ENCODE data around the gene PTPRR.

Gene PTPRR

GRCh38 chr12:70948236-70948975 is 27.9 kb upstream of the PTPRR start:
- Histone ChIP-seq H3K27ac (ENCODE audit: low read depth, low read length) (no peak overlapping the region), H3K4me3 (ENCODE audit: insufficient read depth, low read length, poor library complexity, severe bottlenecking) (no peak overlapping the region), H3K9me2 (replicated peaks; ENCODE audit: insufficient read depth, low read length) (no peaks in the 10 kb centered on the region), H4K20me1 (ENCODE audit: low read depth, low read length) (no peaks in the 10 kb centered on the region), H3K27me3 (ENCODE audit: low read length) (no peaks in the 10 kb centered on the region), H3K9ac (ENCODE audit: low read length) (no peak overlapping the region), H3K4me2 (ENCODE audit: low read depth, low read length, poor library complexity, severe bottlenecking) (no peak overlapping the region), H3K36me3 (ENCODE audit: low read length) (no peaks in the 10 kb centered on the region), H3K9me3 (ENCODE audit: insufficient read depth, low read length) (no peaks in the 10 kb centered on the region), H3K79me2 (ENCODE audit: insufficient read depth, low read length) (no peaks in the 10 kb centered on the region), H3F3A (ENCODE audit: insufficient read depth) (no peaks in the 10 kb centered on the region), H2AFZ (ENCODE audit: low read depth, low read length, severe bottlenecking) (no peak overlapping the region)
- TF ChIP-seq EZH2phosphoT487 (conservative IDR thresholded peaks at IDR 0.05; ENCODE audit: low read length): no peak
- no peak for TF ChIP-seq CTCF (IDR thresholded peaks at IDR 0.05; ENCODE audit: insufficient read depth, low read length, poor library complexity, severe bottlenecking)

- TF ChIP-seq CTCF (IDR thresholded peaks at IDR 0.05; ENCODE audit: insufficient read depth, low read length, poor library complexity, severe bottlenecking) (no peak), EZH2phosphoT487 (conservative IDR thresholded peaks at IDR 0.05; ENCODE audit: low read length) (no peak)
- Histone ChIP-seq H3K9me3 (ENCODE audit: insufficient read depth, low read length) (no peaks in the 10 kb centered on the region), H3K9ac (ENCODE audit: low read length) (no peak overlapping the region), H3K4me2 (ENCODE audit: low read depth, low read length, poor library complexity, severe bottlenecking) (no peak overlapping the region), H4K20me1 (ENCODE audit: low read depth, low read length) (no peaks in the 10 kb centered on the region), H3K27me3 (ENCODE audit: low read length) (no peaks in the 10 kb centered on the region), H3K9me2 (replicated peaks; ENCODE audit: insufficient read depth, low read length) (no peaks in the 10 kb centered on the region), H3K4me3 (ENCODE audit: insufficient read depth, low read length, poor library complexity, severe bottlenecking) (no peak overlapping the region), H3K36me3 (ENCODE audit: low read length) (no peaks in the 10 kb centered on the region), H3F3A (ENCODE audit: insufficient read depth) (no peaks in the 10 kb centered on the region), H2AFZ (ENCODE audit: low read depth, low read length, severe bottlenecking) (no peak overlapping the region), H3K79me2 (ENCODE audit: insufficient read depth, low read length) (no peaks in the 10 kb centered on the region), H3K27ac (ENCODE audit: low read depth, low read length) (no peak overlapping the region)
Measured at GRCh38 chr12:70936203-70936813, 15.8 kb upstream of the PTPRR start.

- Histone ChIP-seq H3K79me2 (ENCODE audit: insufficient read depth, low read length) (no peaks in the 10 kb centered on the region), H2AFZ (ENCODE audit: low read depth, low read length, severe bottlenecking) (no peak overlapping the region), H3K4me2 (ENCODE audit: low read depth, low read length, poor library complexity, severe bottlenecking) (no peak overlapping the region), H3K36me3 (ENCODE audit: low read length) (no peaks in the 10 kb centered on the region), H3K27ac (ENCODE audit: low read depth, low read length) (no peak overlapping the region), H3K9me3 (ENCODE audit: insufficient read depth, low read length) (no peaks in the 10 kb centered on the region), H3K4me3 (ENCODE audit: insufficient read depth, low read length, poor library complexity, severe bottlenecking) (no peak overlapping the region), H3K9me2 (replicated peaks; ENCODE audit: insufficient read depth, low read length) (no peaks in the 10 kb centered on the region), H4K20me1 (ENCODE audit: low read depth, low read length) (no peaks in the 10 kb centered on the region), H3K27me3 (ENCODE audit: low read length) (no peaks in the 10 kb centered on the region), H3F3A (ENCODE audit: insufficient read depth) (no peaks in the 10 kb centered on the region), H3K9ac (ENCODE audit: low read length) (no peak overlapping the region)
- TF ChIP-seq EZH2phosphoT487 (conservative IDR thresholded peaks at IDR 0.05; ENCODE audit: low read length) (no peak), CTCF (IDR thresholded peaks at IDR 0.05; ENCODE audit: insufficient read depth, low read length, poor library complexity, severe bottlenecking) (no peak)
Measured at GRCh38 chr12:70933133-70933532, 12.6 kb upstream of the PTPRR start.

All from SU-DHL-6 (cell line).